C4-2B (cell line): Measurements from ENCODE around the gene P2RX2.

ENCODE experiments used
- CTCF ChIP-seq: fragments of 450-650 bp; conservative IDR thresholded peaks from 2 replicates; pipeline ENCODE4 v1.5.1; 2017; ENCODE audit warnings: mild to moderate bottlenecking
- ZFX ChIP-seq: fragments of 450-650 bp; IDR thresholded peaks from 2 replicates; pipeline ENCODE4 v1.6.1; 2017

GRCh38 chr12:132646850-132647249, 28.3 kb downstream of the P2RX2 start:
- TF ChIP-seq CTCF (no peak), ZFX (no peak)
